ENCODE measurements around the gene ALDH1B1. TPM values are rescaled to one million over a fixed set of nuclear protein-coding genes. Genes with fewer than 3 reads are reported as not detected.

ALDH1B1 gene
- total RNA-seq, 4 donors from 2014 or later: 253 to 364 (median 272) TPM

- Histone ChIP-seq H3K27me3 (peaks cover 0 to 7% (median 0%) of the 10 kb centered on the region in 4 donors), H3K4me3 (no peak overlapping the region), H3K4me1 (no peaks in the 10 kb centered on the region), H3K36me3 (no peaks in the 10 kb centered on the region), H3K27ac (replicated peaks in 1 of 4) (no peak overlapping the region), H3K9me3 (no peaks in the 10 kb centered on the region)
- intact Hi-C loops (cut with DNase I): no loop called here
- DNase-seq (ENCODE audit: extremely low spot score): peak; percentile 62
- 51% methylated on average over 2 of the region's 2 CpGs for WGBS
- TF ChIP-seq CTCF (IDR thresholded peaks at IDR 0.05) (no peak), POLR2AphosphoS5 (IDR thresholded peaks at IDR 0.05) (no peak), POLR2A (IDR thresholded peaks at IDR 0.05; ENCODE audit: low read depth) (no peak)
Observed at GRCh38 chr9:38443597-38443996, 51.1 kb downstream of the ALDH1B1 start.

- H3K4me3 ChIP-seq: no peak overlapping the region
- peak; percentile 74 for DNase-seq (ENCODE audit: extremely low spot score)
- 69% methylated on average over 11 of the region's 11 CpGs for WGBS
- H3K36me3 ChIP-seq: no peaks in the 10 kb centered on the region
- H3K27me3 ChIP-seq: no peaks in the 10 kb centered on the region
- H3K9me3 ChIP-seq: peaks cover 0 to 4% (median under 1%) of the 10 kb centered on the region in 4 donors
- H3K4me1 ChIP-seq: no peaks in the 10 kb centered on the region
- H3K27ac ChIP-seq (replicated peaks in 1 of 4): no peak overlapping the region
- TF ChIP-seq CTCF (IDR thresholded peaks at IDR 0.05) (no peak), POLR2A (IDR thresholded peaks at IDR 0.05; ENCODE audit: low read depth) (no peak), EP300 (IDR thresholded peaks at IDR 0.05) (no peak), POLR2AphosphoS5 (IDR thresholded peaks at IDR 0.05) (no peak)
- intact Hi-C loops (cut with DNase I): no loop called here
Observed at GRCh38 chr9:38445154-38446043, 52.9 kb downstream of the ALDH1B1 start.

GRCh38 chr9:38447703-38448102 lies 55.2 kb downstream of the ALDH1B1 start:
- DNase-seq (ENCODE audit: extremely low spot score): no peak
- intact Hi-C loops (cut with DNase I): no loop called here
- no peaks in the 10 kb centered on the region for H3K4me1 ChIP-seq
- 53% methylated on average over 1 of the region's 1 CpG for WGBS
- peaks cover 0 to 16% (median 15%) of the 10 kb centered on the region in 4 donors for H3K9me3 ChIP-seq
- no peaks in the 10 kb centered on the region for H3K27me3 ChIP-seq
- no peaks in the 10 kb centered on the region for H3K36me3 ChIP-seq
- no peak for TF ChIP-seq POLR2AphosphoS5 (IDR thresholded peaks at IDR 0.05)
- TF ChIP-seq POLR2A (IDR thresholded peaks at IDR 0.05; ENCODE audit: low read depth): no peak
- TF ChIP-seq EP300 (IDR thresholded peaks at IDR 0.05): no peak
- TF ChIP-seq CTCF (IDR thresholded peaks at IDR 0.05): no peak
- H3K4me3 ChIP-seq: no peak overlapping the region
- H3K27ac ChIP-seq (replicated peaks in 1 of 4): no peak overlapping the region

Other genes starting within 250 kb of the ALDH1B1 start
- 1 to 10 TPM in 2 of 4 donors, under 1 TPM in 2; 0.78 to 3.7 (median 1.5) TPM for gene IGFBPL1, start 31.8 kb downstream of the ALDH1B1 start, total RNA-seq
- gene ANKRD18A, start 227.9 kb downstream of the ALDH1B1 start, total RNA-seq: under 1 TPM in 3 of 4 donors, not detected in 1; 0.11 to 0.58 (median 0.17) TPM